GM18951 (cell line): Measurements from ENCODE around the gene TMEM106C.

Experiments used
- POLR2A ChIP-seq: IDR thresholded peaks from 4 replicates; pipeline ENCODE4 v1.6.1; 2011; ENCODE audit warnings: mild to moderate bottlenecking; ENCODE audit not compliant: insufficient read length, insufficient read depth; ENCODE audit errors: extremely low read depth
- in situ Hi-C: fragments of 300-500 bp; cut with MboI; formaldehyde crosslinking; loops from one replicate; pipeline ENCODE4 v1.12.0; 2022; ENCODE audit warnings: low sequenced_read_pairs, mixed read lengths, inconsistent platforms; ENCODE audit not compliant: unreplicated experiment

The TMEM106C gene

GRCh38 chr12:47963340-47964040 is at the start of gene TMEM106C:
Gene TMEM106C (plus strand): TSS chr12:47963596. CDS start chr12:47964237, 641 bp downstream.
- in situ Hi-C loops: no loop called here
- TF ChIP-seq POLR2A: peak; percentile 70

- in situ Hi-C loops: no loop called here
- TF ChIP-seq POLR2A: no peak
Observed at GRCh38 chr12:47920913-47921312, 42.5 kb upstream of the TMEM106C start.

DNA sequence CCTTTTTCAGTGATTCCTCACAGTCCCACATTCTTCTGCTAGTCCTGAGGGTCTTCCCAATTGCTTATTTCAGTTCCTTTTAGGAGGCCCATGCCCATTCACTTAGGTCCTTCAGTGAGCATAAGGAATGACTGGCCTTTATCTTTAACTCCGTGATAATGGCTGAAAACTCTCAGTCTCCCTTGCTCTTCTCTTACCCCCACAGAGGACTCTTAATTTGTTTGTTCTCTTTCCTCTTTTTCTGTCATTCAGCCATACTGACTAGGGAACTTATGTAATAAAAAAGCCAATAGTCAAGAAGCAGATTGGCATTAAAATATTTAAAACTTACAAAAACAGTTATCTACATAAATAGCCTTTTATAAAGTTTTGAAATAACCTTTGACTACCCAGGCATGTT is 41.5 kb upstream of the TMEM106C start:
- in situ Hi-C loops: no loop called here
- no peak for TF ChIP-seq POLR2A

DNA sequence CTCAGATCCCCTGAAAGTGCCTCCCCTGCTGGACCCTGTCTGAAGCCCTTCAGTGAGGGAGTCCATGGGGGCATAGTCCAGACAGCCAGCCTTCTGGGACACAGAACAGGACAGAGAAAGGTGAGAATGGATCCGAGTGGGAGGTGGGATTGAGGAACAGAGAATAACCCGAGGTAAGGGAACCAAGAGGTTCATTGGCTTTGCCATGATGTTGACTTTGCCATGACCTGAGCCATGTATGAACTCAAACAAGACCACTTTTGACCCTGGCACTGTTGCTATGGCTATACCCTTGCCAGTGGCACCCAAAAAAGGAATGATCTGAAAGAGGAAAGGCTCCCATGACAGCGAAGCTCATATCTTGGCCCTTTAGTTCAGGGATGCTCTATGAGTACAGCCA is 36.0 kb upstream of the TMEM106C start:
- in situ Hi-C loops: no loop called here
- TF ChIP-seq POLR2A: no peak

DNA sequence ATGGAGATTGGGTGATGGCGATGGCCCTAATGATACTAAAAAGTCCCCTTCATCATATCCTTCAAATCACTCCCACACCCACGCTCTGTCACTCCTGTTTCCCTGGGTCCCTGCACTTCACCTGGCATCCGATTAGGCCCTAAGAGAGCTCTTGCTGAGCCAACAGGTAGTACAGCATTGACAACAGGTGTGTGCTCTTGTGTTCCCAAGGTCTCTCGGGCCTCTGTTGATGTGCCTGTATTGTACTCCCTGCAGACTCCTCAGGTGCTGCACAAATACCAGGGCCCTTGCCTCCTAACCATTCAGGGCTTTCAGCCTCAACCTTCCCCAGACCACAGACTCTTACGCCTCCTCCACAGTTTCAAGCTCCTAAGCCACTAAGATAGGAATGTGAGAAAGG is 32.8 kb upstream of the TMEM106C start:
- in situ Hi-C loops: no loop called here
- no peak for TF ChIP-seq POLR2A

DNA sequence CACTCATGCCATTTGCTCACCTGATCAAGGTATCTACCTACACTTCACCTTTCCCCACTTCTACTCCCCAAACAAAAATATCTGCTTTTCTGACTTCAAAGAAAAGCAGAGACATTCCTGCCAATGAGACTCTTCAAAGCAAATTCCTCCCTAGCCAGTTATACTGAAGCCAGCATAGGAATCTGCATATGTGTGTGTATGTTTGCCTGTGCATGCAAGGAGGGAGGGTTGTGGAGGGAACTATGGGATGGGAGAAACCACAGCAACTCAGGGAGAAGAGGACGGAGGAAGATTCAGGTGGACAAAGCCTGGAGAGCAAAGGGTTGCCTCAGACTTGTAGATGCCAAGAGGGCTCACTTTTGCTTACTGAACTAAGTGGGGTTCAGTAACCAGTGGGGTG is 32.2 kb upstream of the TMEM106C start:
- in situ Hi-C loops: no loop called here

DNA sequence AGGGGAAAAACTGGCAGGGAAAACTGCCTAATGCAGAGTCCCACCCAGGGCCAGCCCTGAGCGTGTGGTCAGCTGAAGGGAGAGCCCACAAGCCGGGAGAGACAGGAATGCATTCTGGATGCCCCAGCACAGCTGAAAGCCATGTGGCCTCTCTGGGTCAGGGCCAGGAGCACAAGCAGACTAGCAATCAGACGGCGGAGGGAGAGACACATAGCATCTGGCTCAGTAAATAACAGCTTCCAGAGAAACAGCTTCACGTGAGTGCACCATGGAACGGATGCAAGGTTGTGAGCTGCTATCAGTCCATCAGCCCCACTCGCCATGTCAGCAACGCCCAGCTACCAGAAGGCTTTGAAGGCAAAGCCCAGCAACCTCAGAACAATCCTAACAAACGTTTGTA is 28.2 kb upstream of the TMEM106C start:
- in situ Hi-C loops: no loop called here
- no peak for TF ChIP-seq POLR2A

More for the DNA sequence above, 32.2 kb upstream of the TMEM106C start:
- TF ChIP-seq POLR2A: no peak

DNA sequence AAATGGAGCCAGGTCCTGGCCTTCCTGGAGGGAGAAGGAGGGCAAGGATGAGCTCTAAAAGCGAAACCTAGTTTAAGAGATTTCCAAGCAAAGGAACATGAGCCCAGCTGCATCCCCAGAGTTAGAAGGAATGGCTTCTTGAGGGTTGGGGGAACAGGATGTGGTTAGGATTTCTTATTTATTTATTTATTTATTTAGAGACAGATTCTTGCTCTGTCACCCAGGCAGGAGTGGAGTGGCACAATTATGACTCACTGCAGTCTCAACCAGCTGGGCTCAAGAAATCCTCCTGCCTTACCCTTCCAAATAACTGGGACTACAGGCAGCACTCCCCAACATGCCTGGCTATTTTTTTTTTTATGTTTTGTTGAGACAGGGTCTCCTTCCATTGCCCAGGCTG is 25.3 kb upstream of the TMEM106C start:
- TF ChIP-seq POLR2A: no peak
- in situ Hi-C loops: no loop called here

GRCh38 chr12:47938594-47938993 is 24.8 kb upstream of the TMEM106C start:
- TF ChIP-seq POLR2A: no peak
- in situ Hi-C loops: no loop called here

DNA sequence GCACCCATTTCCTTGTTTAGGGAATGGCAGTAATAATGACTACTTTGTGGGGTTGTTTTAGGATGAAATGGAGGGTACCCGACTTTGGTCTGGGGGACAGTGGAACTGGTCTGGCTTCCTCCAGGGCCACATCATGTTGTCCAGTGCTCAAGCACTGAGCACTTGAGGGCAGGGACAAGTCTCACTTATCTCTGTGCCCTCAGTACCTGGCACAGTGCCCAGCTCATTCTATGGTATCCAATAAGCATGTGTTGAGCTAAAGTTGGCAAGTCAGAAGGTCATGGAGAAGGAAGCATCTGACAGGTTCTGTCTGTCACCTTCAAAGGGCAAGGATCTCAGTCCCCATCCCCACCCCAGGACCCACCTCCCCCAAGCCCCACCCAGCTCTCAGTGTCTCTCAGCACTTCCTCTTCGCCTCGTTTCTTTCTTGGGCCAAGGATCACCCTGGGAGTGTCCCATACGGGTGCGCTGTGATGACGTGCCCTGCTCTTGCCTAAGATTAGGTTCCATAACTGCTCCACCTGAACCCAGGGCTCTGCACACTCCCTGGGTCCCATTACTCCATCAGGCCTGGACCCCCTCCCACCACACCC is 24.3 kb upstream of the TMEM106C start:
- TF ChIP-seq POLR2A: no peak
- in situ Hi-C loops: no loop called here

- no peak for TF ChIP-seq POLR2A
- in situ Hi-C loops: no loop called here
Observed at GRCh38 chr12:47940773-47941474, 22.5 kb upstream of the TMEM106C start.

GRCh38 chr12:47941475-47941780 is 22.0 kb upstream of the TMEM106C start:
- no peak for TF ChIP-seq POLR2A
- in situ Hi-C loops: no loop called here

DNA sequence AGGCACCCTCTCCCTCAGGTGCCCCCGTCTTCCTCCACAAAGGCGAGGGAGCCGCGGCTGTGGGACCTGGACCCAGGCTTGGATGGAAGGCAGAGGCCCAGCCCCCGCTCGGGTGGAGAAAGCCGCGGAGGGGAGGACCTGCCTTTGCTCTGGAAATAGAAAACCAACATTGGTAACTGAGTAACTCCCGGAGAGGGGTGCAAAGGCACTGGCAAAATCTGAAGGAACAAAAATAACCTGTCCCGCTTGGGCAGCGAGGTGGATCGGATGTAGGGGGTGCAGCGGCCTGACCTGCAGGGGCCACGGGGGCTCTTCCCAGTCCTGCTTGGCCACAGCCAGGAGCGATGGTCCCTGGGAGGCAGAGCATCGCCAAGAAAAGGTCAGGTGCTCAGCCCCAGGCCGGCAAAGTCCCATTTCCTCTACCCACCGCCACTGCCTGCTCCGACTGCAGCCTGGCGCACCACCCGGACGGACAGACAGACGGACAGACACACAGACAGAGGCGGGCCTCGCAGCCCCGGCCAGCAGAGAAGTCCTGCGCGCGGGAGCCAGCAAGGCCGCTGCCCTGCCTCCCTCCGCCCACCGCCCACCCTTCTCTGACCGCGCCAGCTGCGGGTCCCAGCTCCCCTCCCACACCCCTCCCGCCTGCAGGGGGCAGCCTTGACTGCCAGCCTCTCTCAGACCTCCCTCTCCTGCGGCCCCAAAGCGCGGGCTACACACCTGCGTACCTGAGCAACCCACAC is 21.4 kb upstream of the TMEM106C start:
- in situ Hi-C loops: no loop called here

DNA sequence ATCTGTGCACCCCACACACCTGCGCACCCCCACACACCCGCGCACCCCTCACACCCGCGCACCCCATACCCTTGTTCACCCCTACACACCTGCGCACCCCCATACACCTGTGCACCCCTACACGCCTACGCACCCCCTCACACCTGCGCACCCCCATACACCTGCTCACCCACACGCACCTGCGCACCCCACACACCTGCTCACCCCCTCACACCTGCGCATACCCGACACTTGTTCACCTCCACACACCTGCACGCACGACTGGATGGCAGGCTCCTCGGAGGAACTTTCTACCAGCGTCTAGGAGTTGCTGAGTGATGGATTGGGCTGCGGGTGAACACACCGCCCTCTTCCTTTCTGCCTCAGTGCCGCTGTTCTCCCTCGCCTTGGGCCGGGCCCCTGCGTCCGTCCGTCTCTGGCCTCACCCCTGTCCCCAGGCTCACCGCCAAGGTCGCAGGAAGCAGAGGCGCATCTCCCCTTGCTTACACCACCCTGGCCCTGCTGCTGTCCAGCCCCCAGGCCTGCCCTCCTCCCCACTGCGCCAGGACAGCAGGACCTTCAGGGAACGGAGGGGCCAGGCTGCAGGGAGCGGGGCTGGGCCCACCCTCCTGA is 20.7 kb upstream of the TMEM106C start:
- TF ChIP-seq POLR2A: no peak
- in situ Hi-C loops: no loop called here

More for the DNA sequence above, 21.4 kb upstream of the TMEM106C start:
- TF ChIP-seq POLR2A: no peak
